LoVo (cell line): ENCODE data around the gene ACCSL.

Experiments
- DNase-seq: peaks from one replicate; pipeline ENCODE4 v3.0.0-alpha.2; 2016; ENCODE audit warnings: low spot score

Gene ACCSL

DNA sequence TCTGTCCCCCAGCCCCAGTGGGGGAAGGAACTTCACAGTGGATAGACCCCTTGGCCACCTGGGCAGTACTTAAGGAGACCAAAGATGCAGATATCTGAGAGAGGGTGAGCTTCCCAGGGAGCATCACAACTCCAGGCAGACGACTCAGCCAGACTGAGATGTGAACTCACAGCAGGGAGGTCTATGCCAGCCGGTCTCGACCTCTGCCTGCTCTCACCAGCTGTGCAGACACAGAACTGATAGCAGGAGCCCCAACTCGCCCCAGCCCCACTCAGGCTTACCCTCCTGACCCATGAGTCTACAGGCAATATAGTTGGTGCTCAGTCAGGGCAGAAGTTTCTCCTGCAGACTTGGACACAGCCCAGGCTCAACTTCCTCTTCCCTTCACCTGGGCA lies 29.7 kb upstream of the ACCSL start:
- no peak for DNase-seq

DNA sequence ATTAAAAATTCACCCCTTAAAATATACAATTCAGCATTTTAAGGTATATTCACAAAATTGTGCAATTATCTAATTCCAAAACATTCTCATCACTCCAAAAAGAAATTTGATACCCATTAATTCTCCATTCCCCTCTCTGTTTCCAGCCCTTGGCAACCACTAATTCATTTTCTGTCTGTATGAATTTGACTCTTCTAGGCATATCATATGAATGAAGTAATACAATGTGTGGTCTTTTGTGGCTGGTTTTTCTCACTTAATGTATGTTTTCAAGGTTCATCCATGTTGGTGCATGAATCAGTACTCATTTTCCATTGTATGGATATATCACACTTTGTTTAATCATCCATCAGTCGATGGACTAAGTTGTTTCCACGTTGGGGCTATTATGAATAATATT lies 29.0 kb upstream of the ACCSL start:
- DNase-seq: no peak

DNA sequence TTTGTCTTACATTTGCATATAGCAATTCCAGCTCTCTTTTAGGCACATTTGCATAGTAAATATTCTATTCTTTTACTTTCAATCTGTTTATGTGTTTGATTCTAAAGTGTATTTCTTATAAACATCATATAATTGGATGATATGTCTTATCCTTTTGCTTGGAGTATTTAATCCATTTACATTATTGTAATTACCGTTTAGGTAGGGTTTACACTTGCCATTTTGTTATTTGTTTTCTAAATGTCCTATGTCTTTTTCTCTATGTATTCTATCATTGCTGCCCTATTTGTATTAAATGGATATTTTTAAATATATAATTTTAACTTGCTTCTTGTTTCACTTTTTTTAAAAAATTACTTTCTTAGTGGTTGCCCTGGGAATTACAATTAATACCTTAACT lies 22.8 kb upstream of the ACCSL start:
- no peak for DNase-seq

DNA sequence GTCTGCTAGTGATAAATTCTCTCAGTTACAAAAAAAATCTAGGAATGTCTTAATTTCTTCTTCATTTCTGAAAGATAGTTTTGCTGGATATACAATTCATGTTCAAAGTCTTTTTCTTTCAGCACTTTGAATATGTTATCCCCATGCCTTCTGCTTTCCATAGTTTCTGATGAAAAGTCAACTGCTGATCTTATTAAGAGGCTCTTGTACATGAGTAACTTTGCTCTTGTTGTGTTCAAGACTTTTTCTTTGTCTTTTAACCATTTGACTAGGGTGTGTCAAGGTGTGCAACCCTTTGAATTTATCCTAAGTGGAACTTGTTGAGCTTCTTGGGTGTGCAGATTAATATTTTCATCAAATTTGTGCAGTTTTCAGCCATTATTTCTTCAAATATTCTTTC lies 22.1 kb upstream of the ACCSL start:
- DNase-seq: no peak

DNA sequence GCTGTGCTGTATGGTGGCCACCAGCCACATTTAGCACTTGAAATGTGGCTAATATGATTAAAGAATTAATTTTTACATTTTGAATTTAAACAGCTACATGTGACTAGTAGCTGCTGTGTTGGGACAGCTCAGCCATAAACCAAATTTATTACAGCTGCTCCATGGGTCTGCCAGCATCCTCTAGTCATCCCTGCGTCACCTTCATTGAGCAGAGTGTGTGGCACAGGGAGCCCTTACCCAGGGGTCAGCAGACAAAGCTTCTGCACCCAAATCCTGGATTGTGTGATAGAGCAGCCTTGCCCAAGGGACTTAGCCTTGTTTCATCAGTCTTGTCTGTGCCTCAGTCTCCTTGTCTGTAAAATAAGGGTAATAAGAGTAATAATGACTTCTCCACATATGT lies 19.4 kb upstream of the ACCSL start:
- no peak for DNase-seq

DNA sequence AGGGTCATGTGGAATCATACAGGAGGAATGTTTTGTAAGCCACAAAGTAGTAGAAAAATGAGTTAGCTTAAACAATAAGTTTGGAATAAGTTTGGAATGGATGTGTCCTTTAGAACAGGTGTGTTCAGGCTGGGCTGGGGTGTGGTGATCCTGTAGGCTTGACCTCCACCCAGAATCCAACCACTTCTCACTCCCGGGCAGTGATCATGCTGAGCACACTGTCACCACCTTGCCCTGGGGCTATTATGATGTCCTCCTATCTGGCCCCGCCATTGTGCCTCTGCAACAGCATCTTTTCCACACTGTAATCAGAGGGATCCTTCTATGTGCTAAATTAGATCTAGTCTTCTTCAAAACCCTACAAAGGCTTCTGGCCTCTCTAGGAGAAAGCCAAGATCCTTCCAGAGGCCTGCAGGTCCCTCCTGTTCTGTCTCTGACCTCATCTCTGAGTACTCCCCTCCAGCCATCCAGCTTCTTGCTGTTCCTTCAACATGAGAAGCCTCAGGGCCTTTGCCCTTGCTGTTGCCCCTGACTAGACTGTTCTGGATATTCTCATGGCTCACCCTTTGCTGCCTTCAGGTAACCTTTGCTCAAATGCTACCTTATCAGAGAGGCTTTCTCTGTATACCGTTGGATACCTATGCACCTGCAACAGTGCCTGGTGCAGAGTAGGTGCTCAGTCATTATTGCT lies 18.8 kb upstream of the ACCSL start:
- no peak for DNase-seq

DNA sequence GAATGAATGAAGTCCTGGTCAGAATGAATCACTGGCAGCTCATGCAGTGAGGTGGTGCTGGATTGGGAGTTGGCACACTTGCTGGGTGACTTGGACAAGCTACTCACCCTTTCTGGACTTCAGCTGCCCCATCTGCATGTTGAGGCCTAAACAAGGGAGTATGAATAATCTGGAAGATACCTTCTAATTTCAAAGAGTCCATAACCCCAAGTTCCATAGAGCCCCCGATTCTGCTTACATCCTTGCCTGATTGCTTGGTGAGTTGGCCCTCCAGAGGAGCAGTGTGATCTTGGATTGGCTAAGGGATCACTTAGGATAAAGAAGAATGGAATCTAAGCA lies 18.3 kb upstream of the ACCSL start:
- no peak for DNase-seq

DNA sequence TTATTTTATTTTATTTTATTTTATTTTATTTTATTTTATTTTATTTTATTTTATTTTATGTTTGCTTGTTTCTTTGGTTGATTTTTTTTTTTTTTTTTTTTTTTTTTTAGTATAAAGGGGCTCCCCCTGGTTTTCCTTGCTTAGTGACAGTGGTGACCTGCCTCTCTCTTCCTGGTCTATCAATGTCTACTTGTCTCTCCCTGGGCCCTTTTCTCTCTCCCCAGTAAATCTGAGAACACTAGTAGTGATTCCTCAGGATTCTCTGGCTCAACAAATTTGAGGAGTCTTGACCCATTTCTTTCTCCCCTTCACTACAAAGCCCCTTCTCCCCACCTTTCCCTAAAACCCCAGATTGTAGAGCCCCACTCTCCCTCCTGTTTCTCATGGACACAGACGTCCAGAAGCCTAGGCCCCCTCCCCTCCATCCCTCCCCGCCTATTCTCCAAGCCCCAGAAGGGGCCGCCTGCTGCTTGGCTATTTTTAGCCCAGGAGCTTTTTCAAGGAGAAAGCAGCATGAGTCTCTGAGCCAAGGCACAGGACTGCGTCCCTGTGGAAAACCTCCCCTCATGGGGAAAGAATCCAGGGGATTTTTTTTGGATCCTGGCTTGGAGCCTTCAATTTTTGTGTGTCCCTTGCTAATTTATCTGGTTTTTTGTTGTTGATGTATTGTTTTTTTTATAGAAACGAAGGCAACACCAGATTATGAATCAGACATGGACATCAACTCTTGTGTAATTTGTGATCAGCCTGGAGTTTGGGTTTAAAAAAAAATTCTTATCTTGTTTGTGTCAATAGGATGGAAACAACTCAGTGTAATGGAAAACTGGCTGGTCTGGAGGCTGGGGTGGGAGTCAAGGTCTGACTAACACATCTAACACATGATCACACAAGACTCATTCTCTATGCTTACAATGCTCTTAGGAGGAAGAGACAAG lies 17.5 kb upstream of the ACCSL start:
- DNase-seq: no peak

DNA sequence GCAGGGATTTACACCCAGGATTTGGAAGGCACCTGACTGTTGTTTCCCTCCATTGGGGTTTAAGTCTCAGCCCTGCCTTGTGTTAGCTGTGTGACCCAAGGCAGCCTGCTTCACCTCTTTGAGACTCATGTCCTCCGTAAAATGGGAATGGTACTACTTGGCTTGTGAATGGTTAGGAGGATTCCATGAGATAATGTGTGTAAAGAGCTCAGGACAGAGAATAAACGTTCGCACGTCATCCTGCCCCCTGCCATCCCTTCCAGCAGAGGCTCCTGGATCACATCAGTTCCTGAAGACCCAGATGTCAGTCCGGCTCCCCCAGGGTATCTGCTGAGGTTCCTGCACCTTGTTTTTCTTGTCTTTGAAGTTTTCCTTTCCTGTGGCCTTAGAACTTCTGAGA lies 16.8 kb upstream of the ACCSL start:
- no peak for DNase-seq

DNA sequence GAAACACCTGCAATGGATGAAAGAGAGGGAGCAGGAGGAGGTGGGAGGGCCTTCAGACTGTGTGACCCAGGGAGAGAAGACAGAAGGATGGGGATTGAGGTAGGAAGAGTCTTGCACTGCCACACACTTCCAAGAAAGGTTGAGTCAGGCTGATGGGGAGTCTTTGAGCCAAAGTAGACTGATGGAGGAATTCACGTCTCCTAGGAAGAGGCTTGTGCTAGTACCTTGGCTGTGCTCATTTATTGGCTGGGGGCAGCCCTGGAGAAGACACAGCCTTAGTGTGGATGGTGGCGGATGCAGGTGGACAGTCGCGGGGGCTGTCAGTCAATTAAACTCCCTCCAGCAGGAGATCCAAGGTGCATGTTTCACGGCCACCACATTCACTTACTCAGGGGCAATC lies 16.2 kb upstream of the ACCSL start:
- DNase-seq: no peak

DNA sequence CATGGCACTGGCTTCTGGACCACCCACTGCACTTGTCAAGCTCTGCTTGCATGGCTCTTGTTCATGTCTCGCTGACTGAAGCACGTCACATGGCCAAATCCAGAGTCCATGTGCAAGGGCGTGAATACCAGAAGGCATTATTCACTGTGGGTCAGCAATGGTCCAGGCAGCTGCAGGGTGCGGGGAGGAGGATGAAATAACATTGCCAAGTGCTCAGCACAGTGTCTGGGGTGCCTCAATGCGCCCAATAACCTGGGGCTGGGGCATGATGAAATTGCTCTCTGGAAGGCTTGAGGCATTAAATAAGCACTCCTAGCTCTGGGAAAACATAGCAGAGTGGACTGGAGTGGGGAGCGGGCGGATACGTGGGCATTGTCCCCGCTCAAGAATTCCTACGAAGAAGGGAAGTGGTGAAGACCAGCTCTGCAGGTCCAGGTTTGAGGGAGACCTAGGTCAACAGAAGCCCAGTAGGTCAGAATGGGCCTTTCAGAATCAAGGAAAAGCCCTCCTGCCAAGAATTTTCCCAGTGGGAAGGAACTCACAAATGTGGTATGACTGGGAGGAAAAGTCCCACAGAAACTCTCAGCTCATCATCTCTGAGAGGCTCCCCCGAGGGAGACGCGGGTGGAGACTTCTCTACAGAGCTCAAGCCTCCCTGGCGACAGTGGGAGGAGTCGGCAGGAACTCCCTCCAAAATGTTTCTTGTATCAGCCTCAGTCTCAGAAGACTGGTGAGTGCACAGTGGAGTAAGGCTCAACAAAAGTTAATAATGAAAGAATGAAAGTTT lies 15.3 kb upstream of the ACCSL start:
- DNase-seq: no peak

DNA sequence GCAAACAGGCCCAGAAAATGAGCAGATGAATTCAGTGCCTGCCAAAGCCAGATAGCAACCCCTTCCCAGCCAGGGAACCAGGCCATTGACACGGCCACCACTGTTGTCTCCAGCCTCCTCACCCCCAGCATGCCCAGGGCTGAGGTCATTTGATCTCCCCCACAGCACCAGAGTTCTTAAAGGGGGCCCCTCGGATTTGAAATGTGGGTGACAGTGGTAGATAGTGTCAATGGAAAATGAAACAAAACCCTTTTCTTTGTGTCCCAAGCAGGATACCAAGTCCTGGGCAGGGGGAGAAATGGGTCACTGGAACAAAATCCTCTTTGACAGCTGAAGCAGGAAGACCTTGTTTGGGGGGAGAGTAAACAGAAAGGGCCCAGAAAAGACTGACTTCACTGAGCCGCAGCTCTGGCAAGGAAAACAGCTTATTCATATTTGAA lies 14.3 kb upstream of the ACCSL start:
- no peak for DNase-seq

DNA sequence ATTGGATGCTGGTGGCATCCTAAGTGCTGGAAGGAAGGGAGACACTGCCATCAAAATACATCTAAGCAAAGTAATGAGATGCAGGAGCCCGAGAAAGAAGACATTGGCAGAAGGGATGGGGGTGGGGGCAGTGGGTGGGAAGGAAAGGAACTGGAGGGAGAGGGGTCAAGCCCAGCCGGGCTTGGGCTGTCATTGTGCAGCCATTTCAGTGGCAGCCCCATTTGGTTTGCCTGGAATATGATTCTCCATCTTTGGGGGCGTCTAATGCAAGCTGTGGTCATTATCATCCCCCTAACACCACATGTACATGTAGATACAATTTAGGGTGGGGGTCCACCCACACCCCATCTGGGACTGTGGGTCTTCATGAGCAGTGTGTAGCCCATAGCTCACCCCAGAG lies 13.9 kb upstream of the ACCSL start:
- DNase-seq: no peak

DNA sequence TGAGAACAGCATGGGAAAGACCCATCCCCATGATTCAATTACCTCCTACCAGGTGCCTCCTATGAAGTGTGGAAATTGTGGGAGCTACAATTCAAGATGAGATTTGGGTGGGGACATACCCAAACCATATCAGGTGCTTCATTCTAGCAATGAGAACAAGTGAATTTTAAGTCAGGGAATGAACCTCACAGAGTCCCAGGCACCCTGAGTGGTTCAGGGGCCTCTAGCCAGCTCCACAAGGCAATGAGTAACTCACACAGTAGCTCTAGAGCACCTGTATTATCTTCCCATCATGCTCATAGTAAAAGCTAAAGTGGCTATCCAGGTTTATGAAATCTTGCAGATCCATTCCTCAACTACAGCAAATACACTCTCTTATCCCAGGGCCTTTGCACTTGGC lies 13.1 kb upstream of the ACCSL start:
- no peak for DNase-seq

DNA sequence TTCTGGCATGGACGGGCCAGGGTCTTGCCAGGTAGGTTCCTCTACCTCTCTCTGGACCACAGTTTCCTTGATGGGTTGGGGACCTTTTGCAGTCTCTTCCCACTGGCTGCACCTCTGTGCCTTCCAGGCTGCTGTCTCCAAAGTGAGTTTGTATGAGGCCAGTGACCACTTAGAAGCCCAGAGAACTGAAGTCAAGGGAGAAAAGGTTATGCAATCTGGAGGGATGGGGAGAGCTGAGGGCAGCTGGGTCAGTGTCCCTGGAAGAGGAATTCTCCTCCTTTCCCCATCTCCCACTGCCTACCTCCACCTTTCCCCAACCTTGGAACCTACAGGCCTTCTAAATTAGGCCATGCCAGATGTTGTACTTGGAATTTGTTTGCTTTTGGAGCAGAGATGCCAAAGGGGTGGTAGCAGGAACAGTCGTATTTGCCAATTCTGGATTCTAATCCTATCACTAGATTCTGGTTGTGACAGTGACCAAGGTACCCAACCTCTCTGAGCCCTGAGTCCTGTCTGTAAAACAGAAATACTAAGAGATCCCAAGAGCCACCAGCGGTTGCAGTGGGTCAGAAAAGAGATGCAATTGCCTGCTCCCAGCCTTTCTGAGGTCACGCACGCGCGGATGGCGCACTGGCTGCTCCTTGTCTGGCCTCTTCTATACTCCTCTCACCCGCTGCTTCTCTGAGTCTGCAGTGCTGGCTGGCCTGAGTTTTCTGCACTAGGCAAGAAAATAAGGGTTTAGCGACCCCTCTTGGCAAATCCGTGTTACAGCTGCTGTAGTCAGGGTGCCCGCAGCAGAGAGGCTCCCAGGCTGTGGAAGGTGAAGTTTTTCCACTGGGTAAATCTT lies 10.7 kb upstream of the ACCSL start:
- DNase-seq: peak; percentile 29

DNA sequence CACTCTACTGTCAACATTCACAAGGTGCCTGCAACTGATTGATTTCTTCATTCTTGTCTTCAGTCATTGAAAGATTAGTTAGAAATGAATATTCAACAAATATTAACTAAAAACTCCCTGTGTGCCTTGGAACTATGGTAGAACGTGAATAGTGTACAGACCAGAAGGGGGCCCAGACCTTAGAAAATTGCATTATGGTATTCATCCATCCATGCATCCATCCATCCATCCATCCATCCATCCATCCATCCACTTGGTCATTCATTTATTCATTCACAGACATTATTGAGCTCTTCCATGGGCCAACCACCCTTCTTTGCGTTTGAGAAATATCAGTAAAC lies 10.2 kb upstream of the ACCSL start:
- DNase-seq: no peak

DNA sequence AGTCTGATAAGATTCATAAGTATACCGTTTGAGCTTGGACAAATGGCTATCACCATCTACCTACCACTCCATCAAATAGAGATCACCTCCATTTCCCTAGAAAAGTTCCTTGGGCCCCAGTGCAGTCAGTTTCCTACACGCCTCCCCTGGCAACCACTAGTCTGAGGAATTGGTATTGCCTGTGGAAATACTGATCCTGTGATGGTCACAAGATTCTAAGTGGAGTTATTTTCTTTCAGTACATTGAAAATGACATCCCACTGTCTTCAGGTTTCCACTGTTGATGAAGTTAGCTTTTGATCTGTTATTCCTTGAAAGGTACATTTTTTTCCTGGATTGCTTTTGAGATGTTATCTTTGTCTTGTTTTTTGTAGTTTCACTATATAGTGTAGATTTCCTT lies 4.6 kb upstream of the ACCSL start:
- no peak for DNase-seq

DNA sequence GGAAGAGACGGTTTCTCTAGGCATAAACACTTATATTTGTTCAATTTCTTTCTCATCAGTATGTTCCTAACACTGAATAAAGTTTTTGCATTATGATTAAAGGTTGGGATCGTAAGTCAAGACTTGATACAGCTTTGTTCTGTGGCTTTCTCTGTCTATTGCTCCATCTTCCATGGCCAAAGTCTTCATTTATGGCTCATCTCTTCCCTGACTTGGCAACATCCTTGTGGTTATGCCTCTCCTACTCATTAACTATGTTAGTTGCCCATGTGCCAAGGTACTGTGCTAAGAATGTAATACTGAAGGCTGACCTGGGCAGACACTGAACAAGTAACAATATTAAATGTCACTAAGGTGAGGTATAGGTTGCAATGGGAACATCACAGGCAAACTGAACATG lies 1.6 kb upstream of the ACCSL start:
- DNase-seq: no peak

DNA sequence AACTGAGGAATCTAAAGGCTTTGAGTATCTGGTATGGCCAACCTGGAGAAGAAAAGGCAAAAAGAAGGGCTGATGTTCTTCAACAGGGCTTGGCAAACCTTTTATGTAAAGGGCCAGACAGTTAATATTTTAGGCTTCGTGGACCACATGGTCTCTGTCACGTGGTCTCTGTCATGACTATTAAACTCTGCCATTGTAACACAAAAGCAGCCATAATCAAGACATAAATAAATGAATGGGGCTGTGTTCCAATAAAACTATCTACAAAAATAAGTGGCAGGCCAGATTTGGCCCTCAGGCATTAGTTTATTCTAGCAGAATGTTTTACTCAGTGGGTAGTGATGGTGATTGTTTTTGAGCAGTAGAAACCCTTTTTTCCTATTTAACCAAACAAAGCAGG lies 483 bp upstream of the ACCSL start:
- no peak for DNase-seq

DNA sequence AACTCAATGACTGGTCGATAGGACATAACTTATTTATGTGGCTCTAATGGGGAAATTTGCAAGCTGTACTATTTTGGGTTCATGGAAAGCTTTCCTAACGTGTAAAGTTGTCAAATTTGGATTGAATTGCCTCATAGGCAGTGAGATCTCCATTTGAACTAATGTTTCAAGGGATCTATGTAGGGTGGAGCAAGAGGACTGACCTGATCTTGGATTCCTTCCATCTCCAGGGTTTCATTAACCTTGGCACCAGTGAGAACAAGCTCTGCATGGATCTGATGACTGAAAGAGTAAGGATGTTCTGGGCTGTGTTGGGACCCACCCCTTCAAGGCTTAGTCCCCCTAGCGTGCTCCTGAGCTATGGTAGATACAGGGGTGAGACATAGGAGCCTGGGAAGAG lies 2.1 kb downstream of the ACCSL start:
- no peak for DNase-seq

DNA sequence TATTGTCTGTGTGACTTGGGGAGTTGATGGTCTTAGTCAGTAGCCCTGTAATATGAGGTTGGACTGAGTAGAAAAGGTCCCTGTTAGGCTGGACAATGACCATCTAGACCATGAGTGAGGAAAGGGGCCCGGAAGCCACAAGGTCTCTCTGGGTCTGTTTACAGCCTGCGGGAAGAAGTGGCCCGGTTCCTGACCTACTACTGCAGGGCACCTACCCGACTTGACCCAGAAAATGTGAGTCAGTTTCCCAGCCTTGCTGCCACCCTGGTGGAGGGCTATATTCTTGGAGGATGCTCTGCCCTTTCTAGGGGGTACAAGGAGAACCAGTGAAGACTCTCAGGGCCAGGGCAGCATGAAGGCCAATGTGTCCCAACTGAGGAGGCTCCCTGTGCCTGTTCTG lies 3.4 kb downstream of the ACCSL start:
- no peak for DNase-seq

DNA sequence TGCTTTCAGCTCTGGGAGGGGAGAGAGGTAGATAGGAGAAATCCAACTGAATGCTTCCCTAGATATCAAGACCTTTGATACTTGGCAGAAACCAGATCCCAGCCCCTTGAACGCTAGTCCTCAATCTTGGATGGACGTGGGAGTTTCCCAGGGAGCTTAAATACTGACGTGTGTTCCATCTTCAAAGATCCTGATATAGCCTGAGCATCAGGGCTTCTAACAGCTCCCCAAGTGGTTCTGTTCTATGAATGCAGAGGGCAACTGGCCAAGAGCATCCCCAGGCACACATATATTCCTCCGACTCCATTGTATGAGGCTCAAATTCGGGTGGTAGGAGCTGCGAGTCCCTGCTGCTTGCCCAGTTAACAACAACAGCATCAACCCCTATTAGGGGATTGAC lies 9.6 kb downstream of the ACCSL start:
- no peak for DNase-seq
